Endothelial cell of umbilical vein (primary cell): ENCODE measurements around the gene THEM4. TPM values are rescaled to one million over a fixed set of nuclear protein-coding genes. Genes with fewer than 3 reads are reported as not detected.
A peak's percentile ranks its signal among the peaks of the same experiment; 100 is the strongest.

Source experiments
- BruUV-seq: library from RNA; stranded (reverse); fragments of 400-500 nt; replicated peaks from 2 replicates; lab custom pipeline; 2021; lab: Mats Ljungman, UMichigan
- CTCF ChIA-PET: fragments of 300-600, 350-600 bp; sonication (Branson Sonifier 250); formaldehyde crosslinking; loops from one replicate; lab custom pipeline; 2021; ENCODE audit warnings: antibody characterized with exemption, inconsistent platforms; lab: Charles Lee
- POLR2A ChIA-PET: fragments of 300-600, 350-600 bp; sonication (Branson Sonifier 250); formaldehyde crosslinking; loops from one replicate; lab custom pipeline; 2021; ENCODE audit warnings: antibody characterized with exemption, inconsistent platforms; lab: Charles Lee
- DNase-seq: peaks from one replicate; pipeline ENCODE4 v3.0.0-alpha.2; 2011; ENCODE audit warnings: low read depth, low spot score
- FAIRE-seq: peaks from 2 replicates; lab custom pipeline; 2011; peaks lifted over from hg19 to GRCh38; lab: Jason Lieb, UNC
- H2AFZ ChIP-seq: 2 replicates; pipeline ENCODE4 v1.6.0; 2012; ENCODE audit warnings: low read depth, low read length, control low read depth, inconsistent platforms
- H3K27ac ChIP-seq: 2 replicates; pipeline ENCODE4 v1.5.1; 2011; ENCODE audit warnings: low read depth, mild to moderate bottlenecking, control low read depth, low read length, moderate library complexity; ENCODE audit not compliant: insufficient read depth
- H3K27me3 ChIP-seq, 2 experiments: 2 replicates each; pipeline versions ENCODE4 v1.6.0 to v1.6.1; 2011; ENCODE audit warnings: low read length in 2 of 2, mixed read lengths in 1 of 2; ENCODE audit not compliant: control insufficient read depth in 2 of 2, insufficient read depth in 2 of 2
- H3K36me3 ChIP-seq, 2 experiments: 2 replicates in 1 of 2; 3 replicates in 1 of 2; pipeline ENCODE4 v1.5.1; 2011; ENCODE audit warnings: low read length in 2 of 2, mild to moderate bottlenecking in 1 of 2, moderate library complexity in 1 of 2; ENCODE audit not compliant: control insufficient read depth in 2 of 2, insufficient read depth in 2 of 2; ENCODE audit errors: extremely low read depth in 1 of 2
- H3K4me1 ChIP-seq: 3 replicates; pipeline ENCODE4 v1.5.1; 2011; ENCODE audit warnings: mild to moderate bottlenecking, low read length; ENCODE audit not compliant: control insufficient read depth, insufficient read depth; ENCODE audit errors: extremely low read depth
- H3K4me2 ChIP-seq: 2 replicates; pipeline ENCODE4 v1.6.1; 2011; ENCODE audit warnings: low read length, control low read depth, mixed read lengths; ENCODE audit not compliant: insufficient read depth
- H3K4me3 ChIP-seq, 3 experiments: fragments of 200-600 bp in 1 of 3; sonication (generic), shearing (Covaris generic) in 1 of 3; replicated peaks in 1 of 3; 2 replicates each; pipeline ENCODE4 v1.5.1; 2011 to 2016; ENCODE audit warnings: control low read depth in 3 of 3, low read length in 3 of 3, mild to moderate bottlenecking in 2 of 3, inconsistent platforms in 1 of 3, low read depth in 1 of 3, moderate library complexity in 1 of 3; ENCODE audit not compliant: insufficient read depth in 1 of 3
- H3K79me2 ChIP-seq: 2 replicates; pipeline ENCODE4 v1.6.0; 2012; ENCODE audit warnings: low read length, inconsistent platforms; ENCODE audit not compliant: control insufficient read depth, insufficient read depth
- H3K9ac ChIP-seq: replicated peaks from 2 replicates; pipeline ENCODE3; 2011; ENCODE audit warnings: low read length, control low read depth; ENCODE audit not compliant: insufficient read depth; ENCODE audit errors: extremely low read depth
- H3K9me1 ChIP-seq: replicated peaks from 3 replicates; pipeline ENCODE4 v1.6.0; 2011; ENCODE audit warnings: mild to moderate bottlenecking, low read length; ENCODE audit not compliant: control insufficient read depth, insufficient read depth; ENCODE audit errors: extremely low read depth
- H3K9me3 ChIP-seq: replicated peaks from 2 replicates; pipeline ENCODE4 v1.5.1; 2012; ENCODE audit warnings: low read length, inconsistent platforms; ENCODE audit not compliant: control insufficient read depth, insufficient read depth
- H4K20me1 ChIP-seq: replicated peaks from 2 replicates; pipeline ENCODE3; 2011; ENCODE audit warnings: mild to moderate bottlenecking, low read length; ENCODE audit not compliant: control insufficient read depth, insufficient read depth; ENCODE audit errors: extremely low read depth
- CTCF ChIP-seq, 2 donors: IDR thresholded peaks; 1 replicate in 1 of 2; 2 replicates in 1 of 2; pipeline ENCODE4 v1.5.1; 2011; ENCODE audit warnings: low read length in 2 of 2, mild to moderate bottlenecking in 2 of 2, moderate library complexity in 2 of 2, control low read depth in 1 of 2, inconsistent platforms in 1 of 2, low read depth in 1 of 2; ENCODE audit not compliant: insufficient read depth in 1 of 2; ENCODE audit errors: extremely low read depth in 1 of 2
- EZH2 ChIP-seq: IDR thresholded peaks from 2 replicates; pipeline ENCODE4 v1.6.1; 2012; ENCODE audit warnings: borderline replicate concordance, low read depth, mild to moderate bottlenecking, moderate library complexity, low read length, inconsistent platforms; ENCODE audit not compliant: severe bottlenecking
- FOS ChIP-seq: IDR thresholded peaks from 2 replicates; pipeline ENCODE4 v1.6.1; 2011; ENCODE audit warnings: mild to moderate bottlenecking, low read length, moderate library complexity, borderline replicate concordance; ENCODE audit not compliant: insufficient read depth
- GATA2 ChIP-seq: IDR thresholded peaks from 2 replicates; pipeline ENCODE4 v1.7.0; 2011; ENCODE audit warnings: low read depth, mild to moderate bottlenecking, moderate library complexity, mixed read lengths, low read length; ENCODE audit not compliant: insufficient read length, insufficient read depth
- JUN ChIP-seq: IDR thresholded peaks from 2 replicates; pipeline ENCODE4 v1.6.1; 2011; ENCODE audit warnings: borderline replicate concordance, low read depth; ENCODE audit not compliant: insufficient read length, insufficient read depth
- MAX ChIP-seq: IDR thresholded peaks from 2 replicates; pipeline ENCODE4 v1.6.1; 2011; ENCODE audit not compliant: insufficient read depth, insufficient read length
- MYC ChIP-seq: IDR thresholded peaks from one replicate; pipeline ENCODE4 v1.6.1; 2011; ENCODE audit warnings: mild to moderate bottlenecking, low read depth, low read length
- POLR2A ChIP-seq: IDR thresholded peaks from 2 replicates; pipeline ENCODE4 v1.6.1; 2012; ENCODE audit warnings: low read depth, mild to moderate bottlenecking, control low read depth, low read length
- POLR2AphosphoS5 ChIP-seq: IDR thresholded peaks from 2 replicates; pipeline ENCODE4 v1.6.1; 2012; ENCODE audit warnings: low read depth, mild to moderate bottlenecking, control low read depth, low read length, moderate library complexity; ENCODE audit not compliant: insufficient read depth
- dilution Hi-C: fragments of 300-500 bp; cut with MboI; formaldehyde crosslinking; loops from one replicate; pipeline ENCODE4 v1.15.0; 2019; ENCODE audit warnings: low sequenced_read_pairs; ENCODE audit not compliant: extremely low pct_ligation_motif_present
- intact Hi-C: fragments of 100-400 bp; cut with micrococcal nuclease; formaldehyde crosslinking; loops from one replicate; pipeline ENCODE4 v1.10.0; 2022
- polyA plus RNA-seq, 4 experiments: library from polyadenylated mRNA; depleted of rRNA in 3 of 4; stranded (reverse) in 3 of 4; unstranded in 1 of 4; fragments of >200 nt; gene quantifications; 2 replicates each; pipeline versions ENCODE4 v1.2.1 to v1.2.3, GENCODE V29; 2011 to 2012; ENCODE audit warnings: missing spikeins in 1 of 4
- total RNA-seq: library from RNA; stranded (reverse); gene quantifications from 2 replicates; pipeline ENCODE4 v1.2.3, GENCODE V29; 2021

The THEM4 gene
- total and polyA plus RNA-seq, 2 donors (not counting 3 experiments of a cell fraction or from before 2014, with no cell fraction given): 22.3 to 24.9 TPM

GRCh38 chr1:151958959-151959358 is 49.6 kb upstream of the THEM4 start:
- no peaks in the 10 kb centered on the region for H3K27me3 ChIP-seq
- peaks cover 27% of the 10 kb centered on the region for H3K4me1 ChIP-seq
- H4K20me1 ChIP-seq: no peaks in the 10 kb centered on the region
- no peak overlapping the region for H3K9ac ChIP-seq
- no peaks in the 10 kb centered on the region for H3K79me2 ChIP-seq
- POLR2A ChIA-PET: no interaction called here
- no peak overlapping the region for H3K27ac ChIP-seq
- H2AFZ ChIP-seq: peak overlapping the region; percentile 21
- CTCF ChIA-PET: interaction anchor here (0.8 to 2.0 kb wide), 2 partner anchors 9 to 26 kb away, joined by 3 to 6 read pairs; no protein-coding TSS in a partner anchor
- intact Hi-C loops (no loop called here), dilution Hi-C loops (no loop called here)
- H3K4me3 ChIP-seq: no peak overlapping the region
- BruUV-seq: no TSS peak
- H3K4me2 ChIP-seq: no peak overlapping the region
- FAIRE-seq: no peak
- H3K9me3 ChIP-seq: no peaks in the 10 kb centered on the region
- no peaks in the 10 kb centered on the region for H3K9me1 ChIP-seq
- DNase-seq: no peak
- H3K36me3 ChIP-seq: no peaks in the 10 kb centered on the region
- no peak for TF ChIP-seq POLR2A
- TF ChIP-seq MAX: no peak
- TF ChIP-seq EZH2: no peak
- TF ChIP-seq POLR2AphosphoS5: no peak
- TF ChIP-seq JUN: no peak

- no peak overlapping the region for H3K4me3 ChIP-seq
- no peak overlapping the region for H3K27ac ChIP-seq
- H3K4me1 ChIP-seq: peaks cover 19% of the 10 kb centered on the region
- H2AFZ ChIP-seq: no peak overlapping the region
- dilution Hi-C loops (no loop called here), intact Hi-C loops (no loop called here)
- no peak for DNase-seq
- H3K27me3 ChIP-seq: no peaks in the 10 kb centered on the region
- no peak overlapping the region for H3K9ac ChIP-seq
- H3K4me2 ChIP-seq: no peak overlapping the region
- no peaks in the 10 kb centered on the region for H3K9me3 ChIP-seq
- TF ChIP-seq CTCF (IDR thresholded peaks at IDR 0.05; ENCODE audit: extremely low read depth in 1 of 2, insufficient read depth in 1 of 2, low read depth in 1 of 2, low read length in 2 of 2): no peak
- no peak for TF ChIP-seq MAX
- no peak for TF ChIP-seq EZH2
- no peak for TF ChIP-seq POLR2AphosphoS5
- no peak for TF ChIP-seq GATA2
- no peak for TF ChIP-seq MYC
- TF ChIP-seq FOS: no peak
- TF ChIP-seq POLR2A: no peak
- TF ChIP-seq JUN: no peak
- no peaks in the 10 kb centered on the region for H4K20me1 ChIP-seq
- BruUV-seq: no TSS peak
- no peaks in the 10 kb centered on the region for H3K79me2 ChIP-seq
- H3K9me1 ChIP-seq: no peaks in the 10 kb centered on the region
- CTCF ChIA-PET: no interaction called here
- no peaks in the 10 kb centered on the region for H3K36me3 ChIP-seq
- FAIRE-seq: no peak
- POLR2A ChIA-PET: no interaction called here
Observed at GRCh38 chr1:151956957-151957497, 47.7 kb upstream of the THEM4 start.
